Cardiac fibroblast (primary cell): Measurements from ENCODE around the gene MAGEB3.

Experiments
- DNase-seq, 2 donors: peaks; one replicate each; pipeline versions ENCODE4 v3.0.0 to v3.0.0-alpha.2; 2010; ENCODE audit warnings: low read depth in 2 of 2
- H3K4me3 ChIP-seq, 2 donors: replicated peaks in 1 of 2; 1 replicate in 1 of 2; 2 replicates in 1 of 2; pipeline ENCODE4 v1.5.1; 2011; ENCODE audit warnings: low read depth in 2 of 2, low read length in 2 of 2, mild to moderate bottlenecking in 2 of 2, moderate library complexity in 1 of 2
- TF ChIP-seq, protein P1 (sequence below): IDR thresholded peaks from one replicate; pipeline ENCODE4 v1.5.1; 2011; ENCODE audit warnings: low read depth, mild to moderate bottlenecking, low read length, inconsistent platforms

MAGEB3 gene

DNA sequence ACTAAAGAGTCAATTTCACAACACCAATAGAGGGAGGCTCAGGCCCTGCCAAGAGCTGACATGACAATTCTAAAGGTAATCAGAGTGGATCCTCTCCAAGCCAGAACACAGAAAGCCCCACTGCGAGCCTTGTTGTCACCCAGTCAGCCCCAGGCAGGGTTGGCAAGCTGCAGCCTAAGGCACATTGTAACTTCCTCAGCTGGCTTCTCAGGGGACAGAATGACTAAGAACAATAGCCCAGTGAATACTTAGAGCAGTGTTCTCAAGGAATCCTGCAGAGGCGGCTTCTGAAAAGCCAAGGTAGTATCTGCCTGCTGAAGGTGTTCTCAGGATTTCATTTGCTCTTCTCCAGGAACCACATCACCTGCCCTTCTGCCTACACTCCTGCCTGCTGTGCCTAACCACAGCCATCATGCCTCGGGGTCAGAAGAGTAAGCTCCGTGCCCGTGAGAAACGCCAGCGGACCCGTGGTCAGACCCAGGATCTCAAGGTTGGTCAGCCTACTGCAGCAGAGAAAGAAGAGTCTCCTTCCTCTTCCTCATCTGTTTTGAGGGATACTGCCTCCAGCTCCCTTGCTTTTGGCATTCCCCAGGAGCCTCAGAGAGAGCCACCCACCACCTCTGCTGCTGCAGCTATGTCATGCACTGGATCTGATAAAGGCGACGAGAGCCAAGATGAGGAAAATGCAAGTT lies 11.4 kb downstream of the MAGEB3 start, which contains the start of gene MAGEB4:
TSS of gene MAGEB4 (plus strand) at position 277 of the 692 bp plus-strand sequence. CDS start at position 413, 136 bp downstream.
- DNase-seq = no peak
- TF ChIP-seq, protein P1, sequence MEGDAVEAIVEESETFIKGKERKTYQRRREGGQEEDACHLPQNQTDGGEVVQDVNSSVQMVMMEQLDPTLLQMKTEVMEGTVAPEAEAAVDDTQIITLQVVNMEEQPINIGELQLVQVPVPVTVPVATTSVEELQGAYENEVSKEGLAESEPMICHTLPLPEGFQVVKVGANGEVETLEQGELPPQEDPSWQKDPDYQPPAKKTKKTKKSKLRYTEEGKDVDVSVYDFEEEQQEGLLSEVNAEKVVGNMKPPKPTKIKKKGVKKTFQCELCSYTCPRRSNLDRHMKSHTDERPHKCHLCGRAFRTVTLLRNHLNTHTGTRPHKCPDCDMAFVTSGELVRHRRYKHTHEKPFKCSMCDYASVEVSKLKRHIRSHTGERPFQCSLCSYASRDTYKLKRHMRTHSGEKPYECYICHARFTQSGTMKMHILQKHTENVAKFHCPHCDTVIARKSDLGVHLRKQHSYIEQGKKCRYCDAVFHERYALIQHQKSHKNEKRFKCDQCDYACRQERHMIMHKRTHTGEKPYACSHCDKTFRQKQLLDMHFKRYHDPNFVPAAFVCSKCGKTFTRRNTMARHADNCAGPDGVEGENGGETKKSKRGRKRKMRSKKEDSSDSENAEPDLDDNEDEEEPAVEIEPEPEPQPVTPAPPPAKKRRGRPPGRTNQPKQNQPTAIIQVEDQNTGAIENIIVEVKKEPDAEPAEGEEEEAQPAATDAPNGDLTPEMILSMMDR = no peak
- H3K4me3 ChIP-seq = no peak within 1 kb of the TSS

DNA sequence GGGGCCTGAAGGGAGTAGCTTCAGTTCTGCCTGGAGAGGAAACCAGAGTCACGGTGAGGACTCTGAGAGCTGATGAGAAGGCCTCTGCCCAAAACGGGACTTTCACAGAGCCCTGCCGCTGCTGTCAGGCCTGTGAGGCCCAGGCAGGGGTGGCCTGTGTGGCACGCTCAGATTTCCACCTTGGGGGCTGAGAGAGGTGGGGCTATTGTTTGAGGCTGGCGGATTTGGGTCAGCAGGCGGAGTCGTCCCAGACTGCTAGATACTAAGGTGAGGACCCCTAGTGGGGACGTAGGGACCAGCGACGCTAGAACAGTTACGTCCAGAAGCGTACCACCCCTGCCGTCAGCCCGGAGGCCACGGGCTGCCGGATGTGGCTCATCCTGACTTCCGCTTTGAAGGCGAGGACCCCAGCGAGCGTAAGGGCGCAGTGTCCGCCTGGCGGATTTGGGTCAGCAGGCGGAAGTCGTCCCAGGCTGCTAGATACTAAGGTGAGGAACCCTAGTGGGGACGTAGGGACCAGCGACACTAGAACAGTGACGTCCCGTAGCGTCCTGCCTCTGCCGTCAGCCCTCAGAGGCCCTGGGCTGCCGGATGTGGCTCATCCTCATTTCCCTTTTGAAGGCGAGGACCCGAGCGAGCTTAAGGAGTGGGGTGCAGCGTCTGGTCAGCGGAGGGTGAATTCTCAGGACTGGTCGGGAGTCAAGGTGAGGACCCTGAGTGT lies 16.5 kb downstream of the MAGEB3 start, which contains the start of gene MAGEB1:
TSS of gene MAGEB1 (plus strand) at position 378 of the 721 bp plus-strand sequence. CDS start 3,348 bp downstream, outside the sequence.
- TF ChIP-seq, protein P1 = no peak
- DNase-seq = no peak
- no peak within 1 kb of the TSS for H3K4me3 ChIP-seq

DNA sequence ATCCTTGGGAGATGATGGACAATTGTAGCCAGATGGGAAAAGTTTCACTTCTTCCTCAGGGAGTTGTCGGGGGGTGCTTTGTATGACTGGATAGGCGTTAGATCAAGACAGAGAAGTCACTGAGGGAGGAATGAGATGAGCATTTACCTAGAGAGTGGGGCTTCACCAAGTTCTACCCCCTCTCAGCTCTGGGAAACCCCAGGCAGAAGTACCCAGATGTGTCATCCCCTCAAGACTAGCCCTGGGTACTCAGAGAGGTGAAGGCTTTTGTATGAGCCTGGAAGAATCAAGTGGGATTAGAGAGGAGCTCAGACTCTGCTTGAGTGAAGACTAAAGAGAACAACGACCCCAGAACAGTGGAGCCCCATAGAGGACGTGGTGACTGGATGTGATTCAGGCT lies 18.4 kb downstream of the MAGEB3 start:
- TF ChIP-seq, protein P1 = no peak
- no peak overlapping the region for H3K4me3 ChIP-seq
- DNase-seq = no peak

DNA sequence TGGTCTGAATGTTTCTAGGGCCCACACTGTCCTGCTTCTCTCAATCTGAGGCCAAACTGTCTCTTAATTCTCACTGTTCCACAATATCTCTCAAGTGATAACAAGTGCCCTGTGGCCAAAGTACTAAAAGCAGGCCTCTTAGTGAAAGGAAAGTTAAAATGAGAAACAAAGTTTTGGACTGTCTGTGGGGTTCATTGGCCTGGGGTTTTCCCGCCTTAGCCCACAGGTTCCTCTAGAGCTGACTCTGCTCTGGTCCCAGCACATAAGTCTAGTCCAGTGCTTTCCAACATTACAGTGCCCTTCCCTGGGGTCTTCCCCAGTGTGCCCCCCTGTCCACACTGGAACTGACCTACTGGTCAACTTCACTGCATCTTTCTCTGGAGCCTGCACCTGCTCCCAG lies 22.8 kb downstream of the MAGEB3 start:
- no peak overlapping the region for H3K4me3 ChIP-seq
- TF ChIP-seq, protein P1 = no peak
- no peak for DNase-seq

DNA sequence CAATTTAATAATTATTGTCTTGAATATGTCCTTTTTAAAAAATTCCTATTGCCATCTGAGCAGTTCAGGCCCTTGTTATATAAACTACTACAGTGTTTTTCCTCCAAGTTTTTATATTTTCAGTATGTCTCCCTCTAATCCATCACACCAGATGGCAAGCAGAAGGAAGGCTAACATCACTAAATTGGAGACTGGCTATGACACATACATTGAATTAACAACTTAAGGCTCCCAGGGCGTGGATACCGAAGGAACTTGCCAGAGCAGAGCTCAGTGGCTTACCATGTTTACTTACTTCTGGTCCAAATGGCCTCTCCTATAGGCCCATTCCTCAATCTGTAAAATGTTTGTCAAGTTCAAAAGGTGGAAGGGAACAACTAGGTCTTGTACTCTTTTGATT lies 29.5 kb downstream of the MAGEB3 start:
- no peak for DNase-seq
- TF ChIP-seq, protein P1 = no peak
- no peak overlapping the region for H3K4me3 ChIP-seq

DNA sequence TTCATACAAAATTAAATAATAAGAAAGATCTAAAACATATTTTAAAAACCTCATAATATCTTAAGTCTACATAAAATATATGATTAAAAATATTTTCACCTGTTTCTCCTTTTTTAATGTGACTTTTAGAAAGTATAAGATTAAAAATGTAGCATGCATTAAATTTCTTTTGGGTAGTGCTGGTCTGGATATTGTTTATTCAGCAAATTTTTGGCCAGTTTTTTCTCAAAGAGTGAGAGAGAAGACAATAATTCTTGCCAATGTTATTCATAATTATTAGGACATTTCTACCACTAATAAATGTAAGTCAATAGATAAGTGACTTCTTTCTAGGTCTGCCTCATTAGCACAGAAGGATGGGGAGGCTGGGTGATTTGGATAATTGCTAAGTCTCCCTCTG lies 30.6 kb downstream of the MAGEB3 start:
- TF ChIP-seq, protein P1 = no peak
- H3K4me3 ChIP-seq = no peak overlapping the region
- DNase-seq = no peak
